NCI-H146 (cell line): ENCODE measurements around the gene SLC12A6.
"Not testable (repeated sequence)": the region's sequence is repeated elsewhere in the genome, so short reads cannot be mapped to it uniquely, and the experiment has no call there.

Experiments
- DNase-seq: peaks from one replicate; lab custom pipeline; 2025; lab: John Stamatoyannopoulos, UW

The SLC12A6 gene

DNA sequence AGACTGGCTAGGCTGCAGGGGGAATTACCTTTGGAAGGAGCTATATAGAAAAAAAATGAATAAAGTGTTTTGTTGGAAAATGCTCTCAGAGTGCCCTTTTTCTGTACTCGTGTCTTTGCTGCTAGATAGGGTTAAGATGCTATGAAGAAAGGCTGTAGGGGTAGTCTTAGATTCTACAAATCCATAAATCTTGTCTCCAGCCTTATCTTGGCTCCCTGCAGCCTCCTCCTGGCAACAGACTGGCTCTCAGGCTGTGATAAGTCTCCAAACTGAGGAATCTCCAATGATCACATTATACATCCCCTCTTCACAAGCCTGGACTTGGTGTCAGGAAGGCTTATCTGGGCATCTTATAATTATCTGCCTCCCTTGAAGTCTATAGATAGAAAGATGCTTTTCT is 20.1 kb upstream of the SLC12A6 start:
- DNase-seq: no peak

DNA sequence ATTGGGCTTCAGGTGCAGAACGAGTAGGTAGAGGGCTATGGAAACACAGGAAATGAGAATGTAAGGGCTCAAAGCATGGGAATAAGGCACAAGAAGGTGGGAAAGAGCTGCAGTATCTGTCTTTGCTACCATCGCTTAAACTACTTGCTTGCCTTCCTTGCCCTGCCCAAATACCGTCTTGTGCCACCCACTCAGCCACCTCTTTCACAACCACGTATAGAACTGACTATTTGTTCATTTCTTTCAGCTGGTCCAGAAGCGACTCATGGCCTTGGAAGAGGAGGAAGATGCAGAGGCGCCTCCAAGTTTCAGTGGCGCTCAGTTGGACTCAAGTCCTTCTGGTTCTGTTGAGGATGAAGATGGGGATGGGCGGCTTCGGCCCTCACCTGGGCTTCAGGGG is 17.7 kb upstream of the SLC12A6 start:
- DNase-seq: no peak

DNA sequence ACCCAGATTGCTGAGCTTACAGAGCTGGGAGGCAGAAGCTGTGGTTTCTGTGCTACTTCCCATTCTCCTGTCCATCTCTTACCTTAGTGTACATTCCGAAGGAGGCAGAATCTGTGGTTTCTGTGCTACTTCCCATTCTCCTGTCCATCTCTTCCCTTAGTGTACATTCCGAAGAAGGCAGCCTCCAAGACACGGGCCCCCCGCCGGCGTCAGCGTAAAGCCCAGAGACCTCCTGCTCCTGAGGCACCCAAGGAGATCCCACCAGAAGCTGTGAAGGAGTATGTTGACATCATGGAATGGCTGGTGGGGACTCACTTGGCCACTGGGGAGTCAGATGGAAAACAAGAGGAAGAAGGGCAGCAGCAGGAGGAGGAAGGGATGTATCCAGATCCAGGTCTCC is 16.7 kb upstream of the SLC12A6 start:
- DNase-seq: no peak

DNA sequence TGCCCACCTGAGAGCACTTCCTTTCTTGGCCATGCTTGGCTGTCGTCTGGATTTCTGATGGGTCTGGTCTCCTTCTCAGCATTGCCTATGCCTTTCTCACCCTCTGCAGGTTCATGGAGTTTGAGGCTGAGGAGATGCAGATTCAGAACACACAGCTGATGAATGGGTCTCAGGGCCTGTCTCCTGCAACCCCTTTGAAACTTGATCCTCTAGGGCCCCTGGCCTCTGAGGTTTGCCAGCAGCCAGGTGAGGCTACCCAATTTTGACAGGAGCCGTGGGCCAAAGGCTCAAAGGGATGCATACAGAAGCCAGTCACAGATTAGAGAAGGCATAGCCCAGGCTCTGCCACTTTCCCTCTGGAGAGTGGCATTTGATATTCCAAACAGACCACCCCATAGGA is 16.0 kb upstream of the SLC12A6 start:
- DNase-seq: no peak

DNA sequence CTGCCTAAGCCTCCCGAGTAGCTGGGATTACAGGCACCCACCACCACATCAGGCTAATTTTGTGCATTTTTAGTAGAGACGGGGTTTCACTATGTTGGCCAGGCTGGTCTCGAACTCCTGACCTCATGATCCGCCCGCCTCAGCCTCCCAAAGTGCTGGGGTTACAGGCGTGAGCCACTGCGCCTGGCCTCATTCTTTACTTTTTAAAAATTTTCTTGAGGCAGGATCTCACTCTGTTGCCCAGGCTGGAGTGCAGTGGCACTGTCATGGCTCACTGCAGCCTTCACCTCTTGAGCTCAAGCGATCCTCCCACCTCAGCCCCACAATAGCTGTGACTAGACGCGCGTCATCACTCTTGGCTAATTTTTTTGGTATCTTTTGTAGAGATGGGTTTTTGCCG is 15.4 kb upstream of the SLC12A6 start:
- DNase-seq: not testable (repeated sequence)

DNA sequence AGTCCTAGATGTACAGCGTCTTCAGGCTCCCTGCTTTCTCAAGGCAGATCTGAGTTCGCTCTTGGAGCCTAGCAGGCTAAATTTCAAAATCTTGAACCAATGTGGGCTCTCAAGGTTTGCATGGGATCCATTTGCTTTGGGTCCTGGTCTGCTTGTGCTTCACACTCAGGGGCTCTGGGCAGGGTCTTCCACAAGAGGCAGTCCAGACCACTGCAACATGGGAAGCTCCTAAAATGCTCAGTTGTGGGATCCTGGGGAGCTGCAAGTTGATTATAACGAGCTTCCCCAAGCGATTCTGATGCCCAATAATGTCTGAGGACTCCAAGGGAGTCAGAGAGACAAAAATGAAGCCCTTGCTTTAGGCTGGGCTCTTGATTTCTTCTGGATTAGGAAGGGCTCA is 12.2 kb upstream of the SLC12A6 start:
- no peak for DNase-seq

DNA sequence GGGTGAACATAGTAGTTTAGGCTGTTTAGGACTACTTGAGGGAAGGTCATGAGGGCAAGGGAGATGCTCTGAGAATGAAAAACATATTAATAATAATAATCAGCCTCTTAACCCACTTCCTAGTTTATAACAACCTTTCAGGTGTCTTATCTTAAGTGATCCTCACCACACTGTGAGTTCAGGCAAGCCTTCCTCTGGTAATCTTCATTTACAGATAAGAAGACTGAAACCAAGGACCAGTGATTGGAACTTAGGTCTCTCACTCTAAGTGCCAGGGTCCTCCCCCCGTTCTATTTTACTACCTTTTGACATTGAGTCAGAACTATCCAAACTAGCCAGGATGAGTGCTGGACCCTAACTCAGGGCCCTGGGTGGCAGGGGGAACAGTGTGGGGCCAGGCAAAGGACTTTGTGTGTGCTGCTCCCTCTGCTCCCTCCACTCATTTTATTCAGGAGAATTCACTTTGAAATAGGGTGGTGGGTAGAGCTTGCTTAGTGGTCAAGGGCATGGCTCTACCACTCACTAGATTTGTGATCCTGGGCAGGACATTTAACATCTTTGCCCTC is 11.2 kb upstream of the SLC12A6 start:
- no peak for DNase-seq

DNA sequence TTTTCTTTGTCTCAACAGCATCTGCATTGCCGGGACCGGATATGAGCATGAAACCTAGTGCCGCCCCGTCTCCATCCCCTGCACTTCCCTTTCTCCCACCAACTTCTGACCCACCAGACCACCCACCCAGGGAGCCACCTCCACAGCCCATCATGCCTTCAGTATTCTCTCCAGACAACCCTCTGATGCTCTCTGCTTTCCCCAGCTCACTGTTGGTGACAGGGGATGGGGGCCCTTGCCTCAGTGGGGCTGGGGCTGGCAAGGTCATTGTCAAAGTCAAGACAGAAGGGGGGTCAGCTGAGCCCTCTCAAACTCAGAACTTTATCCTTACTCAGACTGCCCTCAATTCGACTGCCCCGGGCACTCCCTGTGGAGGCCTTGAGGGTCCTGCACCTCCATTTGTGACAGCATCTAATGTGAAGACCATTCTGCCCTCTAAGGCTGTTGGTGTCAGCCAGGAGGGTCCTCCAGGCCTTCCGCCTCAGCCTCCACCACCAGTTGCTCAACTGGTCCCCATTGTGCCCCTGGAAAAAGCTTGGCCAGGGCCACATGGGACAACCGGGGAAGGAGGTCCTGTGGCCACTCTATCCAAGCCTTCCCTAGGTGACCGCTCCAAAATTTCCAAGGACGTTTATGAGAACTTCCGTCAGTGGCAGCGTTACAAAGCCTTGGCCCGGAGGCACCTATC is 10.5 kb upstream of the SLC12A6 start:
- DNase-seq: no peak

DNA sequence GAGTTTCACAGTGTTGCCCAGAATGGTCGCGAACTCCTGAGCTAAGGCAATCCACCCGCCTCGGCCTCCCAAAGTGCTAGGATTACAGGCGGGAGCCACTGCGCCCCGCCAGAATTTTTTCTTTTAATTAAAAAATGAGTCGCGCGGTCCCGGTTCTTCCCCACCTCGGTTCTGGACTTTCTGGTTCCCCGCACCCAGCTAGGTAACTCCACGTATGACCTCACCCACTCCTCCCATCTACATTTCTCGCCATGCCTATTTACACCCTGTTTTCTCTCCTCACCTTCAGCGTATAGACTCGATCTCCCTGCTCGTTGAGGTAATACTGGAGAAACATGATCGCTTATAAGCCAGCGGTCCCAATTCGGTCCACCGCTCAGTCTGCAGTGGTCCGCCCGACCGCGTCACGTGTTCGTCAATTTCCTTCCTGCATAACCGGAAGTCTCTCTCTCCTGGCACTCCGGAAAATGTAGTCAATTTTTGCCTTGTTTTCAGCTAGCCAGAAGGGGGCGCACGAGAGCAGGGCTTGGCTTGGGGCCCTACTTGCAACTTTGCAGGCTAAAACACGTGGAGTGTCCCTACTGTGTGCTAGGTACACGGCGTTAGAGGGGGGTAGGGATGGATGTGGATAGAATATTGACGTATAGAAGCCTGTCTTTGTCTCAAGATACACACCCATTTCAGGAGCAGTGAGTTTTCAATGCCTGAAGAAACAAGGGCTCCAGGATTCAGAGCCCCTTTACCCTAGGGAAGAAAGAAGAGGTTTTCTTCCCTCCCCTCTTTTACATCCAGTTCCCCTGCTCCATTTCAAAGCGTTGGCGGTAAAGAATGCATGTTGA is 5.4 kb upstream of the SLC12A6 start, which contains the start of the genes NOP10 and NUTM1:
Gene NOP10 (minus strand): TSS at position 400 of the 839 bp plus-strand sequence. CDS start 63 bp downstream, at position 337.
Gene NUTM1 (plus strand): TSS at position 579 of the 839 bp plus-strand sequence. CDS start 382 bp downstream, outside the sequence.
- DNase-seq: peak; percentile 83

DNA sequence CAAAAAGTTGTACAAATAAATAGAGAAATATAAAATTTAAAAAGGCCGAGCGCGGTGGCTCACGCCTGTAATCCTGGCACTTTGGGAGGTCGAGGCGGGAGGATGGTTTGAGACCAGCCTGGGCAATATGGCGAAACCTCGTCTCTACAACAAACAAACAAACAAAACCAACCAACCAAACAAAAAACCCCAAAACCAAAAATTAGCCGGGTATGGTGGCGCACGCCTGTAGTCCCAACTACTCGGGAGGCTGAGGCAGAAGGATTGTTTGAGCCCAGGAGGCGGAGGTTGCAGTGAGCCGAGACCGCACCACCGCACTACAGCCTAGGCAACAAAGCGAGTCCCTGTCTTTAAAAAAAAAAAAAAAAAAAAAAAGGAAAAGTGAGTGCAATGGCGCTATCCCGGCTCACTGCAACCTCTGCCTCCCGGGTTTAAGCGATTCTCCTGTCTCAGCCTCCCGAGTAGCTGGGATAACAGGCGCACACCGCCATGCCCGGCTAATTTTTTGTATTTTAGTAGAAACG is 4.7 kb upstream of the SLC12A6 start:
- peak; percentile 1 for DNase-seq

DNA sequence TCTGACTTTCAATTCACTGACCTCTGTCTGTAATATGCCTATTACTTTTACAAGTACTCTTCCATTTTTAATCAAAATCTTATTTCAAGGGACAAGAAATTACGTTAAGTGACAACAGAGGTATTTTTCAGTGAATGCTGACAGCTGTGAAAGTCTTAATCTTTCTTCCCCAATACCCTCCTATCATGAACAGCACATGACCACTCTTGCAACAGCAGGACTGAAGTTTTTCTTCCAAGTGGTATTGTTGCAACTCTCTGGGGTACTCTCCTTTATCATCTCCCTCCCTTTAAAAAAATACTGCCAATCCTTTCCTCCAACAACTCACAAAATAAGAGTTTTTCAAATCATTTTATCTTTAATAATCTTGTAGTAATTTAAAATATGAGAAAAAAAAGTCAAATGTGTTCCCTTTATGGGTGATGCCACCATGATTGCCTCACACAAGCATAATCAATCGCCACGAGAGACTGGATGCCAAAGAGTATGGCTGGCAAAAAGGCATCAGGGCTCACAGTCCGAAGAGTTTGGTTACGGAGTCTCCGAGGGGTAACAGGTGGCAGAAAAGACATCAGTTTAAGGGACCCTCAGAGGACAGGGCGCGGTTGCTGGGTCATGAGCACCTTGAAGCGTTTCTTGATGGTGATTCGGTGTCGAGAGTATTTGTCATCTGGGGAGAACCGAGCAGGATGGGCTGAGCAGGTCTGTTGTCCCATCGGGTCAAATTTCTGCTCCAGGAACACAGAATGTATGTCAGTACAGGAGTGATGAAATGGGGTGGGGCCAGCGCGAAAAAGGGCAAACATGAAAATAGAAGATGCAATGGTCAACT is 4.0 kb upstream of the SLC12A6 start:
- DNase-seq: no peak

DNA sequence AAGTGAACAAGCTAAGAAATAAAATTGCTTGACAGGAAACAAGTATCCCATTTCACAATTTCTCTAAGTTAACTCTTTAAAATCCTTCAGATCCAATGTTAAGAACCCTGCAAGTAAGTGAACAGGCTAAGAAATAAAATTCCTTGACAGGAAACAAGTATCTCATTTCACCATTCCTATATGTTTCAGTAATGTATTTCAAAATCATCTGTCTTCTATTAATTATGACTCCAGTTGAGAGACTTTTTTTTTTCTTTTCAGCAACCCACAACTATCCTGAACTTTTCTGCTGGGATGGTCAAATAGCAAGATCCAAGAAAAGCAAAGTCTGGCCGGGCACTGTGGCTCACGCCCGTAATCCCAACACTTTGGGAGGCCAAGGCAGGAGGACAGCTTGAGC is 2.4 kb upstream of the SLC12A6 start:
- no peak for DNase-seq

DNA sequence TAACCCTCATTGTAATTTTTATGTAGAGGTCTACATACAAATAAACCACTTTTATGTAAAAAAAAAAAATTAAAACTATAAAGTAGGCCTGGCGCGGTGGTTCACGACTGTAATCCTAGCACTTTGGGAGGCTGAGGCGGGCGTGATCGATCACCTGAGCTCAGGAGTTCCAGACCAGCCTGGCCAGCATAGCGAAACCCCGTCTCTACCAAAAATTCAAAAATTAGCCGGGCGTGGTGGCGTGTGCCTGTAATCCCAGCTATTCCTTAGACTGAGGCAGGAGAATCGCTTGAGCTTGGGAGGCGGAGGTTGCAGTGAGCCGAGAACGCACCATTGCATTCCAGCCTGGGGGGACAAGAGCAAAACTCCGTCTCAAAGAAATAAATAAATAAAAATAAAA is 766 bp upstream of the SLC12A6 start:
- no peak for DNase-seq

DNA sequence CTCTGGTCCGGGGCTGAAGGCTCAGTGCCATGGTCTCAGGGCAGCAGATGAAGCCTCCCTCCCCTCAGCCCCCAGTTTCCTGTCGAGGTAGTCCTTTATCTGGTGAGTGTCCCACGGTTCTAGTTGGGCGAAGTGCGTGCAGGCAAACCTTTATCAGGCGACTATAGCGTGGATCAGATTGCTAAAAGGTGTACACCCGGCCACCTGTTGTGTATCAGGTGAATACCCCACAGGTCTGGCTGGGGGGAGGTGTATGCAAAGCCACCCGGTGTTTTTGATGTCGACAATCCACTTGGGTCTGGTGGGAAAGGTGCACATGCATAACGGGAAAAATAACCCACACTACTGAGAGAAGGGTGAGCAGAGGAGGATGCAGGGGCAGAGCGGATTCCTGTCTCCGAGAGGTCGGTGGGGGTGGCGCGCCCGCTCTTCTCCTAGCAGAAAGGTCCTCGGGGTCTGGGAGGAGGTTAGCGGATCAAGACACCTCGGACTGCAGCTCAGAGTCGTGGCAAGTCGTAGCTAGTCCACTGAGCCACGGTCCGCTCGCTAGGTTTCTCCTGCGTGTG is 507 bp downstream of the SLC12A6 start:
- peak; percentile 43 for DNase-seq

DNA sequence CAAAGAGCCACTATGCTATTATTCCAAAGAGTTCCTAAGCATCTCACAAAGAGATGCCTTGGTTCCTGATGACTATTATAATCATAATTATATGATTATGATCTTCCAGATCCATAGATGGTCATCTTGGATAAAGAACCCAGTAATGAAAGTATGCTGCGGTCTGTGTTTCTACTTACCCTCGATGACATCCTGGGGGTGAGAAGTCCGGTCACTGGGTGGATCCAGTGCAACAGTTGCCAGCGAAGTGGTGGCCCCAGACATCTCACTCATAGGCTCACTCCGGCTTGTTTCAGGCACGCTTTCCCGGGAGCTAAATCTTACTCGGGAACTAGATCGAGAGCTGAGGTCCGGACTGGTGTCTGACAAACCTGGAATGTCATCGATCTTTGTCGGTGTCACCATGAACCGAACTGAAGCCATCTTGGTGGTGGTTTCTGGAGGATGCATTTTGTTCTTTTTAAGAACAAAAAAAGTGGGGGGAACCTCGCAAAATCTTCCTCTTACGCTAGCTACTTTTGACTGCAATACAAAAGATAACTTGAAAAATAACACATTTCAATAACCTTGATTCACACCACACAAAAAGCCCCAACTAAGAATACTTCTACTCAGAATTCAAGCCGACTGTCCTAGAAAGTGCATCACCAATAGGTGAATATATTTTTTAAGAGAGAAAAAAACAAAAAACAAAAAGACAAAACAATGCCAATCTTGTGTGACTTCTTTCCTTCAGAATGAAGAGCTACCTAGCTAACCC is 1.2 kb downstream of the SLC12A6 start:
- no peak for DNase-seq

DNA sequence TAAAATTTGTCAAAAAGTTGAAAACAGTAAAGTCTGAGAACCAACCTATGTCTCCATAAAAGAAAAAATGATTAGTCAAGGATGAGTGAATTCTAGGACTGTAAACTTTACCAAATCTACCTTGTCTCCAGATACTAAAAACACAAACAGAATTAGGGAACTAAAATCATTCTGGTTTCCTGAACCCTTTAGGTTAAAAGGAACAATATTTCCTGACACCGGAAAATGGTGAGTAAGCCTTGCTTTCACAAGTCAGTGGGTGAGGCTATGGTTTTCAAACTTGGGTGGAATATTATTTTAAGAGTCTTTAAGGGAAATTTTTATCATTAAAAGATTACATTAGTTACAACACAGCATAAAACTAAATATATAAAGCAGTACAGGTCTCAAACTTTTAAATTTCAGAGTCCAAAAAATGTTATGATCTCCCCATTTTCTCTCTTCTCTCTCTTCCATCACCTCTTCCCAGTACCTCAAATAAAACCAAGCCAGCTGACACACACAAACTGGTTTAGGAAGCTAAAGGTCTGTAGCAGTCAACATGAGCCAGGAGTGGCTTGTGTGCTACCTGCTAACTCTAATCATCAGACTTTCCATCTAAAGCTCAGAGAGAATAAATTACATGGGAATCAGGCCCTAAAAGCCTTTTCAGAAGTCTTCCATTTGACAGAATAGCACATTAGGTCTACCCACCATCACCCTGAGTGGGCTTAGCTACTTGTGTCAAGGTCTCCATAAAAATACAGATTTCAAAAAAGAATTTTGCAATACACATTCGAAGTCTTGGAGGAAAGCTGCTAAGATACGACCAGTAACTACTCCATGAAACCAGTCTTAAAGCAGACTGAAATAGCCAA is 2.2 kb downstream of the SLC12A6 start:
- no peak for DNase-seq

DNA sequence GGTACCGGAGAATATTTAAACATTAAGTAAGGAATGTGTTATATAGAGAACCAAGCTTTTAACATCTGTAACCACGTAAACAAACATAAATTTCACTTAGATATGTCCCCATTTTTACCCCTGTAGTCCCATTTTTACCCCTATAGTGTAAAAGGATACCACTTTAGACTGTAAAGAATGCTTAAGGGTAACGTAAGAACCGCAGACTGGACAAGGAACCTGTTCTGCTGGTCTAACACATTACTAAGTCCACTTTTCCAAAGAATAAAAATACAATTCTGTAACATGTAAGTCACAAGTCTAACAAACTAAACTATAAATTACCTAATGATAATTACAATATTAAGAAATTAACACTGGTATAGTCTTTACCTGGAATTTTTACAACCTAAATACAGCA is 2.9 kb downstream of the SLC12A6 start:
- DNase-seq: no peak

DNA sequence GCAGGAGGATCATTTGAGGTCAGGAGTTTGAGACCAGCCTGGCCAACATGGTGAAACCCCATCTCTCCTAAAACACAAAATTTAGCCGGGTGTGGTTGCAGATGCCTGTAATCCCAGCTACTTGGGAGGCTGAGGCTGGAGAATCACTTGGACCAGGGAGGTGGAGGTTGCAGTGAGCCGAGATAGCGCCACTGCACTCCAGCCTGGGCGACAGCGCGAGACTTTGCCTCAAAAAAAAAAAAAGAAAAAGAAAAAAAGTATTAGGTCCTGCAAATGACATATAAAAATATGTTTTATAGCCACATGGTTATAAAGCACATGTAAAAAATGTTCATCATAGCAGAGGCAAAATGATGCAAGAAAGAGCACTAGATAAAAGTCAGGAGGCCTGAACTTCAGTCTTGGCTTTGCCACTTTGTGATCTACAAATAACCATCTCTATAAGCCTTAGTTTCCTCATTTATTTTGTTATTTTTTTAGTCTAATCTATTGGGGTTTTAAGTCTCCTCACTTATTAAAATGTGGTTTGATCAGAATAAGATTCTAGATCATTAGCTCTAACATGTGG is 4.9 kb downstream of the SLC12A6 start:
- DNase-seq: no peak

DNA sequence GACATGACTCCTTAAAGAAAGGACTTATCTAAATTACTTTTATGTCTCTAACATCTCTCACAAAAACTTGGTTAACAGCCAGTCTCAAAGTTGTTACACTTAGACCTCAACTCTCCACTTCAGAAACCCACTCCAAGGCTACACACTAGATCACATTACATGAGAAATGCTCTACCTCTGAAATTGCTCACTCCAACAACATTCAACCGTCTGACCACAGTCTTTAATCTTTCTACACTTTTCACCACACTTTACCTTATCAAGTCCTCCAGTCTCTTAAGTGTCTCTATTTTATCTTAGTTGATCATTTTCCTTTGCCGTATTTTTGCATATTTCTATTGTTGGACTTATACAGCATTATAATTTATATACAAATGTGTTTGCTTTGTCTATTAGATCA is 5.8 kb downstream of the SLC12A6 start:
- DNase-seq: no peak
